Measurements from ENCODE around the gene RHEBL1. TPM values are rescaled to one million over a fixed set of nuclear protein-coding genes. Genes with fewer than 3 reads are reported as not detected.

RHEBL1 gene
- total and polyA plus RNA-seq, 2 of the 8 experiments (the other 6 are each of a cell fraction or from before 2014, with no cell fraction given): 7.5 to 9.4 TPM

GRCh38 chr12:49019443-49020324 lies 50.1 kb downstream of the RHEBL1 start (continued):
- peak; percentile 49 to 60 (median 56) for TF ChIP-seq CTCF (IDR thresholded peaks at IDR 0.05; ENCODE audit: control extremely low read depth in 1 of 3, insufficient read depth in 1 of 3, low read depth in 1 of 3, low read length in 3 of 3)
- no peak for TF ChIP-seq CHD2 (IDR thresholded peaks at IDR 0.05; ENCODE audit: low read length)
- no peak for TF ChIP-seq KDM5A (IDR thresholded peaks at IDR 0.05; ENCODE audit: low read length)
- TF ChIP-seq YY1 (IDR thresholded peaks at IDR 0.05; ENCODE audit: low read depth, low read length): no peak
- TF ChIP-seq CHD1 (IDR thresholded peaks at IDR 0.05; ENCODE audit: low read depth, low read length): no peak
- TF ChIP-seq KDM1A (IDR thresholded peaks at IDR 0.05; ENCODE audit: borderline replicate concordance, low read length): no peak
- peak in 1 of 2 experiments; percentile 40; a peak in 1 of 4 replicates for TF ChIP-seq RAD21 (IDR thresholded peaks at IDR 0.05 in 1 of 2, conservative IDR thresholded peaks at IDR 0.05 in 1 of 2; ENCODE audit: low read depth in 2 of 2, low read length in 2 of 2)
- TF ChIP-seq TCF12 (IDR thresholded peaks at IDR 0.05; ENCODE audit: low read depth, low read length): no peak
- TF ChIP-seq RXRA (IDR thresholded peaks at IDR 0.05; ENCODE audit: insufficient read depth, low read depth, low read length): no peak
- TF ChIP-seq EZH2 (IDR thresholded peaks at IDR 0.05; ENCODE audit: low read depth, low read length, severe bottlenecking): no peak
- no peak for TF ChIP-seq CTBP2 (IDR thresholded peaks at IDR 0.05; ENCODE audit: borderline replicate concordance, insufficient read depth, insufficient read length, low read length)

Data from H1 (cell line).